Measurements from ENCODE around the gene SLC66A2. TPM values are rescaled to one million over a fixed set of nuclear protein-coding genes. Genes with fewer than 3 reads are reported as not detected.
"Not testable (repeated sequence)": the region's sequence is repeated elsewhere in the genome, so short reads cannot be mapped to it uniquely, and the experiment has no call there.

Gene SLC66A2
- total RNA-seq, 2 donors from 2014 or later, result 31.5 to 31.9 TPM

DNA sequence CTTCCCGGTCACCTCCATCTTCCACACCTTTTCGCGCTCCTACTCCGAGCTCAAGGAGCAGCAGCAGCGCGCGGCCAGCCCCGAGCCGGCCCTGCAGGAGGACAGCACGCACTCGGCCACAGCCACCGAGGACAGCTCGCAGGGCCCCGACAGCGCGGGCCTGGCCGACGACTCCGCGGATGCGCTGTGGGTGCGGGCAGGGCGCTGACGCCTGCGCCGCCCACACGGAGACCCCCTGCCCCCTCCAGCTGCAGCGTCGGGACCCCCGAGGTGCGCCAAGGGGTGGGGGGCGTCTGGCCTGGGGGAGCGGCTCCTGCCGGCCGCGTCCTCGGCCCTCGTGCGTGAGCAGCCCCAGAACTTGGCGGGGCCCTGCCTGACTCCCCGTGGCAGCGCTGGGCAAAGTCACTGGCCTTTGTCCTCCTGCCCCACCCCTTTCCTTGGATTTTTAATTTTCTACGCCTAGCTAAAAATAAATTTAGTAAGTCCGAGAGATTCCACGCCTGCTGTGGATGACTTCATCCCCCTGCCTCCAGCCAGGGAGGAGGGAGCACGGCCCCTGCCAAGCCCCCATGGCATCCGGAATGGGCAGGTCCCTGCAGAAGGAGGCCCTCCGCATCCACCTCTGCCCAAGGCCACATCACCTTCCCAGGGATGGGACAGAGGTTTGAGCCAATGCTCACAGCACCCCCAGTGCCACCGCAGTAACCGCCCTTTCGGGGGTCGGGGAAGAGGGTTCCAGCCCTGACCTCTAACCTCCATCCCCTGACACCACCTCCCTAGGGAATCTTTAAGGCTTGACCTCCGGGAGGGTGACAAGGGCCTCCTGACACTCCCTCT lies 51.6 kb downstream of the SLC66A2 start:
- ATAC-seq, result peak in 1 of 2 donors; percentile 6
- intact Hi-C loops (cut with DNase I), result no loop called here
- DNase-seq, result no peak

DNA sequence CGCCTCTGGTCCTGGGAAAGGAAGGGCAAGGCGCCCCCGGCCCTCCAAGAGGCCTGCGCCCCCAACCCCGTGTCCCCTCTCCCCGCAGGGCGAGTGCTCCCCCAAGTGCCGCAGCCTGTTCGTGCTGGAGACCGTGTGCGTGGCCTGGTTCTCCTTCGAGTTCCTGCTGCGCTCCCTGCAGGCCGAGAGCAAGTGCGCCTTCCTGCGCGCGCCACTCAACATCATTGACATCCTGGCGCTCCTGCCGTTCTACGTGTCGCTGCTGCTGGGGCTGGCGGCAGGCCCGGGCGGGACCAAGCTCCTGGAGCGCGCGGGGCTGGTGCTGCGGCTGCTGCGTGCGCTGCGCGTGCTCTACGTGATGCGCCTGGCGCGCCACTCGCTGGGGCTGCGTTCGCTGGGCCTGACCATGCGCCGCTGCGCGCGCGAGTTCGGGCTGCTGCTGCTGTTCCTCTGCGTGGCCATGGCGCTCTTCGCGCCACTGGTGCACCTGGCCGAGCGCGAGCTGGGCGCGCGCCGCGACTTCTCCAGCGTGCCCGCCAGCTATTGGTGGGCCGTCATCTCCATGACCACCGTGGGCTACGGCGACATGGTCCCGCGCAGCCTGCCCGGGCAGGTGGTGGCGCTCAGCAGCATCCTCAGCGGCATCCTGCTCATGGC lies 52.4 kb downstream of the SLC66A2 start:
- no peak for DNase-seq
- peak in 1 of 2 donors; percentile 6 for ATAC-seq
- intact Hi-C loops (cut with DNase I), result no loop called here

DNA sequence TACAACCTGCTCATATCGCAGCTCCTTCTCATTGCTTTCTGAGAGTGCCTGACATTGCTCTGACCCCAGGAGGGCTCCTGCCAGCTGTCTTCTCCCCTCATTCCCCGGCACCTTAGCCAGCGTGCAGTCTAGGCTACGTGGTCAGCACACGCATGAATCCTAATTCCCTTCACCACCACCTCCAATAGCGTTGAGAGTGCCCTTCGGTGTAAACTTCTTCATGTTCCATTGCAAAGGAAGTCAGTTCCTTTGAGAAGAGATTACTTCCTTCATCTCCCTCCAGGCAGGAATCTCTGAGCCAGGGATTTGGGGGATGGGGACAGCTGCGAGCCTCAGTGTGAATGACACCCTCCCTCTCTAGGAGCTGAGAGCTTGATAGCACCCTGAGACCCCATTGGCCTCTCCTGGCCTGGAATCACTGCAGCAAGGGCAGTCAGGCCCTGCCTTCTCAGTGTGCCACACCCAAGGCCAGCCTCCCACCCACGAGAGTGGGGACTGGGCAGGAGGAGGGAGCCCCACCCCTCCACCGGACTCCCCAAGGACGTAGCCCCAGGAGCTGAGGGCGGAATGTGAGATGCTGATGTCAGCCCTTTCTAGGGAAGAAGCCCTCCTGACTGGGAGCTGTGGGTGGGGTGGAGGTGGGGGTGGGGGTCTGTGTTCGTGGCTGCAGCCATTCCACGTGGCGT lies 53.4 kb downstream of the SLC66A2 start:
- intact Hi-C loops (cut with DNase I), result no loop called here
- DNase-seq (no peak), ATAC-seq (no peak)

DNA sequence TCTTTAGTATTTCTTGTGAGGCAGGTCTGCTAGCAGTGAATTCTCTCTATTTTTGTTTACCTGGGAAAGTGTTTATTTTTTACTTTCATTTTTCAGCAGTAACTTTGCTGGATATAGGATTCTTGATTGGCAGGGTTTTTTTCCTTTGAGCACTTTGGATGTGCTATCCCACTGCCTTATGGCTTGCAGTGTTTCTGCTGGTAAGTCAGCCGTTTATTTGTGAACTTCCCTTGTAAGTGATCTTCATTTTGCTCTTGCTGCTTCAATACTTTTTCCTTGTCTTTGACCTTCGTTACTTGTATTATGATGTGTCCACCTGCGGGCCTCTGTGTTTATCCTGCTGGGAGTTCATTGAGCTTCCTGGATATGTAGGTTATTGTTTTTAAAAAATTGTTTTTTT lies 54.7 kb downstream of the SLC66A2 start:
- ATAC-seq, result no peak
- no peak for DNase-seq
- intact Hi-C loops (cut with DNase I), result no loop called here

DNA sequence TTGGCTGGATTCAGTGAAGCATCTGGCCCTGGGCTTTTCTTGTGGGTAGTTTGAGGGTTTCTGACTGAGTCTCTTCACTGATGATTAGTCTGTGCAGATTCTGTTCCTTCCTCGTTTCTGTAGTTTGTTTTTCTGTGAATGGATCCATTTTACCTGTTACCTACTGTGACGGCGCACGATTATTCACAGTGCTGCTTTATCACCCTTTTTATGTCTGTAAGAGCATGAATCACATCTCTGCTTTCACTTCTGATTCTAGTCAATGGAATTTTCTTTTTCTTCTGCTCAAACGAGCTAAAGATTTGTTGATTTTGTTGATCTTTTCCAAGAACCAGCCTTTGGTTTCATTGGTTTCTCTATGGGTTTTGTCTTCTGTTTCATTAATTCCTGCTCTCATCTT lies 60.8 kb downstream of the SLC66A2 start:
- no peak for DNase-seq
- intact Hi-C loops (cut with DNase I), result no loop called here
- no peak for ATAC-seq

DNA sequence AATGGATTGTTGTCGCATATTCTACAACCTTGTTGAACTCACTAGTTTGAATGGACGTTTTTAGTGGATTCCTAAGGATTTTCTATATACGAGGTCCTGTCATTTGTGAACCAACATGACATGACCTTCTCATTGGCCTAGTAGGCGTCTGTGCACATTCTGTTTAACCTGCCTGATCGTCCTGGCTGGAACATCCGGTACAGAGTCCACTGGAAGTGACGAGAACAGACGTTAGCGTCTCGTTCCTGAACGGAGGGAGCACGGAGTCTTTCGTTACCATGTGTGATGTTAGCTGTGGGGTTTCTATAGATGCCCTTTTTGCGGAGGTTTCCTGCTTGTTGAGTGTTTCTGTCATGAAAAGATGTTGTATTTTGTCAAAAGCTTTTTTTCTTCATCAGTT lies 61.9 kb downstream of the SLC66A2 start:
- DNase-seq (no peak), ATAC-seq (no peak)
- intact Hi-C loops (cut with DNase I), result no loop called here

DNA sequence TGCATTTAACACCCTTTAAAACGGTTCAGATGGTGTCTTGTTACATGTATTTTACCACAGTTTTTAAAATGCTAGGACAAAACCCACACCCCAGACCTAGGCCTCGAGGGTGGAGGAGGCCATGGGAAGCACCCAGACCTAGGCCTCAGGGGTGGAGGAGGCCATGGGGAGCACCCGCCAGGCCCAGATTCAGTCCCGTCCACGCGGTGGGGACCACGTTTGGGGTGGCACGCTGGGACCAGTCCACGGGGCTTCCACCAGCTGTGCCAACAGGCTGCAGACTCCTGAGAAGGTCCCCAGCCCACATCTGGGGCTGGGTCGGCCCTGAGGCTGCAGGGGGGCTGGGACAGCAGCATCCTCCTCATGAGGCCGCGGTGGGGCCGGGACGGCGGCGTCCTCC lies 63.4 kb downstream of the SLC66A2 start:
- ATAC-seq (peak in 1 of 2 donors; percentile 19), DNase-seq (no peak)
- intact Hi-C loops (cut with DNase I), result no loop called here

DNA sequence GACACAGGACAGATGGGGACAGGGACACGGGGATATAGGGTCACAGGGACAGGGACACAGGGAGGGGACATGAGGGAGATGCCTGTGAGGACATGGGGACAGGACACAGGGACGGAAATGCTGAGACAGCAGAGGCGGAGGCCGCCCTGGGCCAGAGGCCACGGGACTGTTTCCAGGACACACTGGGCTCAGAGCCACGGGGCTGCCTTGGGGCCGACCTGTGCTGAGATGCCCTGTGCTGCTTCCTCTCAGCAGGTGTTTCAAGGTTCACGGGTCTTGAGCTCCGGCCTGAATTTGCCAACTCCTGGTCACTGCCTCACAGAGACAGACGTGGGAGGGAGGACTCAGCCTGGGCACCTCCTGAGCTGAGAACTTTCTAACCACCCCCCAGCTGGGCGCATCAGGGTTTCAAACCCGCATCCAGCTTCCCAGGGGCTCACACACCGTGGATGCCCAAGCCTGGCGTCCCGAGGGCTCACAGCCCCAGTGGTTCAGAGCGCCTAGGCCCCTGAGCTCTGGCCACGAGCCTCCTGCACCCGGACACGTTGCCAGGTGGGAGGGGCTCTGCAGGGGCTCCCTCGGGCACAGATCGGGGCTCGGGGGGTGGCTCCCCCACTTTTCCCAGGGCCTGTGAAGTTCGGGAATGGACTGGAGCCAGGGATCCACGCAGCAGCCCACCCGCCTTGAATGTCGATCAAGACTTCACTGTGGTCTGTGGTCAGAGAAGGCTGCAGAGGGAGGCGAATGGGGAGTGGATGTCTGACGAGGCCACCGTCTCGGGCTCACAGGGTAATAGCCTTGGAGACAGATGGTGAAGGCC lies 64.1 kb downstream of the SLC66A2 start:
- intact Hi-C loops (cut with DNase I), result no loop called here
- ATAC-seq (no peak), DNase-seq (no peak)

DNA sequence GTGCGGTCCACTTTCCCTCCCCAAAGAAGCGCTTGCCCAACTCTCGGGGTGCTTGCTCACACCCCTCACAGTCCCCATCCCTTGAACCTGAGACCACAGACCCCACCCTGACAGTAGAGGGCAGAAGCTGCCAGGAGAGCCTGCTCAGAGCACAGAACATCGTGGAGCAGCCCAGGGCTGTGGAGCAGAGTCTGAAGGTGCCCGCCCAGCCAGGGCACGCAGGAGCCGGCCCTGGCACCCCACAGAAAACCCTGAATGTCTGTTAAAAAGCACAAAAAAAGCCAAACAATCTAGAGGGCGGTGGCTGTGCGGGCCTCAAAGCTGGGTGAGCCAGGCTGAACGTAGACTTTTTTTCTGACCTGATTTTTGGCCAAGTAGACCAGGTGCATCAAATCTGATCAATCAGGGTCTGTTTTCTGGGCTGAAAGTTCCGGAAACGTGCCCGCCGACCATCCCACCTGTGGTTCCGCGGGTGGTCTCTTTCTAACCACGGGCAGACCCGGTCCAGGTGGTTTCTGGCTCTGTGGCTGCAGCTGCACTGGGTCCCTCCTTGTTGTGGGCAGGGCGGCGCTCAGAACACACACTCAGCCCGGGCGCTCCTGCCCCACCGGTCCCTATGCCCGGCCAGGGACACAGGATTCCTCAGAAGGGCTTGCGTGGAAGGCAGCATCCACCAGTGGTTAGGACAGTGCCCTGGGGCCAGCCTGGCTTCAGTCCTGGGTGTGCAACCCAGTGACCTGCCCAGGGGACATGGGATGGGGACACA lies 66.3 kb downstream of the SLC66A2 start:
- intact Hi-C loops (cut with DNase I), result no loop called here
- ATAC-seq, result no peak
- no peak for DNase-seq

DNA sequence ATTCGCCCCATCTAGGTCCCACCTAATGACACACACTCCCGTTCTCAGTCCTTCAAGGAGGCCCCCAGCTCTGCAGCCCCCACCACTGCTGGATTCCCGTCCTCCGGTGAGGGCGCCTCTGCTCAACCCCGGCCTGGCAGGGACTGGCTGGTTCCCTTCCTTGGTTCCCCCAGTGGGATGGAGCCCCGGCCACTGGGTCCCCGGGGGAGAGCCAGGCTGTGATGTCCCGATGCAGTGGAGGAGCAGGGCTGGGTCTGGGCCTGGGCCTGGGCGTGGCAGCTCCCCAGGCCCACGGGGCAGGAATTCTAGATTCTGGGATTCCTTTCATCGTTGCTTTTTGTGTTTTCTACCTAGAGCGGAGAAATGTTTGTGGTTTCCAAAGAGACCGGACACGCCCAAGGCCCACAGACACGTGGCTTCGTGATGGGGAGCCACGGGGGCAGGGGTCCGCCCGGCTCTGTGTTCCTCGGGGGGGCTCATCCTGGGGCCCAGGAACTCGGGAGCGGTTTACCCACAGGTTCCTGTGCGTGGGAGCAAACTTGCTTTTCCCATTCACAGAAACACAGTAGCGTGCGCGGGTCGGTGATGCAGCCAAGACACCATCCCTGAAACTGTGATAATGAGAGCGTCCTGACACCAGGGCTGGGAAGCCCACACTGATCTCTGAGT lies 67.0 kb downstream of the SLC66A2 start:
- intact Hi-C loops (cut with DNase I), result no loop called here
- ATAC-seq (no peak), DNase-seq (no peak)

DNA sequence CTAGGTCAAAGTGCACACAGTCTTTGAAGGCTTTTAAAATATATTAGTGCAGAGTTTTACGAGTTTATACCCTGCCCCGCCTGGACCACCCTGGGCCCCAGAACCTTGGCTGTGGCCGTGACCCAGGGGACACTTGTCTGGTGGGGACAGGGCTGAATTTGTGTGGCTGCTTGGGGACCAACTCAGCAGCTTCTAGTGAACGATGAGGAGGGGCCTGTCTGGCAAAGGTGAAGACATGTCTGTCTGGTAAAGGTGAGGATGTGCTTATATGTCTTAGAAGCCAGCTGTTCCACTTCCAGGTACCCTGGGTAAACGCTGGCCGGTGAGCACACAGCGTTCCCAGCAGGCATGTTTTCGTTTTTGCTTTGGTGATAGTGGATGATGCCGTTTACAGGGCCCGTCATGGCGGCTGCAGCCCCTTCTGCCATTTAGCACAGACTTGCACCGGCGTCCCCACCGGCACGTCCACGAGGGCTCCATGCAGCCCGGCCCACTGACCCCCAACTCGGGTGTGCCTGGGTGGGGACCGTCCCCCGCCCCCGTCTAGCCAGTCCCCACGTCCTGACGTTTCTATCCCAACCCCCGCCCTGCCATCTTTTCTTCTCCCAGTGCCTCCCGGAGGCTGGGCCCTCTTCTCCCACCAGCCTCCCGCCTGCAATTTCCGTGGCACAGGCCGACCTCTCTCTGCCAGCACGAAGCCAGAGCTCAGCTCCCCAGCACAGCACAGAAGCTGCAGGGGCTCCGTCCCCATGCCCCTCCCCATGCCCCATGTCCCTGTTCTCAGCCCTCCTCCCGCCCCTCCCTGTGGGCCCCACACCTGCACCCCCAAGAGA lies 67.8 kb downstream of the SLC66A2 start:
- intact Hi-C loops (cut with DNase I), result no loop called here
- ATAC-seq, result no peak

DNA sequence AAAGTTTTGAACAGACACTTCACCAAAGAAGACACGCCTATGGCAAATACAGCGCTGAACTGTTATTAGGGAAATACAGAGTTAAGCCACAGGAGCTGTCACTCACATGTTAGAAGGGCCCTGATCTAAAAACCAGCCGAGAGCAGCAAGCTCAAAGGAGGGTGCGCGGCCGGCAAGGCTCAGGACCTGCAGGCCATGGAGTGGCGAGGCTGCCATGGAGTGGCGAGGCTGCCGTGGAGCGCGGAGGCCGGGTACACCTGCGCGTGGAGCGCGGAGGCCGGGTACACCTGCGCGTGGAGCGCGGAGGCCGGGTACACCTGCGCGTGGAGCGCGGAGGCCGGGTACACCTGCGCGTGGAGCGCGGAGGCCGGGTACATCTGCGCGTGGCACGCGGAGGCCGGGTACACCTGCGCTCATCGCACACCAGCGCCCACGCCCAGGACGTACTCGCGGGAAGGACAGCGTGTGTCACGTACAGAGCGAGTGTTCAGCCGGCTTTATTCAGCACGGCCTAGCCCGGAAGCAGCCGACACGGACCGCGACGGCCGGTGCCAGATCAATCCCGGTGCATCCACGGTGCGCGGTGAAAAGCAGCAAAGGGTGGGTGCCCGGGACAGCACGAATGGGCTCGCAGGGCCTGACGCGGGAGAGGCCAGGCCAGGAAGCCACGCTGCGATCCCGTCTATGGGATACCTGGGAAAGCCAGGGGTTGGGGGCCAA lies 68.8 kb downstream of the SLC66A2 start:
- intact Hi-C loops (cut with DNase I), result no loop called here
- ATAC-seq (no peak), DNase-seq (no peak)

More for the DNA sequence above, 67.8 kb downstream of the SLC66A2 start:
- no peak for DNase-seq

DNA sequence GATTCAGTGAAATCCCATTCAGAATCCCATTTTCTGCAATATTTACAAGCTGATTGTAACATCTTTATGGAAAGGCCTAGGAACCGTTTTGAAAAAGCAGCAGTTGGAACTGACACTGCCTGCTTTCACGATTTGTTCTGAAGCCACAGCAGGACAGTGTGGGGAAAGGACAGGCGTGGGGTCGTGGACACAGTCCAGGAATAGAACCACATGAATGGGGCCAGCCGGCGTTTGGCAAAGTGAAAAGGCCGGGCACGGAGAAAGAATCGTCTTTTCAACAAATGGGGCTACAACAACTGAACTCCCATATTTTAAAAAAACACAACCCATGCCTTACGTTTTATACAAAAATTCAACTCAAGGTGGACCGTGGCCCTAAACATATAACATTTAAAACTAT lies 69.8 kb downstream of the SLC66A2 start:
- ATAC-seq (no peak), DNase-seq (no peak)
- intact Hi-C loops (cut with DNase I), result no loop called here

DNA sequence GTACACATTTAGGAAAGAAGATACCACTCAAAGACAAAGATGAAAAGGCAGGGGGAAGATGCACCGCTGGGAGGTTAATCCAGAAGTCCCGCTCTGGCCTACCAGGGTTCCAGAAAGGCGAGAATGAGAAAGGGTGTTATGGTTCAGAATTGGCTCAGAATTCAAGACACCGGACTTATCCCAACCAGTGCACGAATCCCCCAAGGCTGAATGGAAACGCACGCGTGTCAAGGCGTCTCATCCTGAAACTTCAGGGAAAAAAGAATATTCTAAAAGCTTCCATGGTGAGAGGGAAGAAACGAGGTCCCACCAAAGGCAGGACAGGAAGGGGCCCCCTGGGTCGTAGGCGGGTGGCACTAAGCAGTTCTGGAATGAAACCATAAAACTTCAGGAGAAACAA lies 71.9 kb downstream of the SLC66A2 start:
- DNase-seq, result no peak

DNA sequence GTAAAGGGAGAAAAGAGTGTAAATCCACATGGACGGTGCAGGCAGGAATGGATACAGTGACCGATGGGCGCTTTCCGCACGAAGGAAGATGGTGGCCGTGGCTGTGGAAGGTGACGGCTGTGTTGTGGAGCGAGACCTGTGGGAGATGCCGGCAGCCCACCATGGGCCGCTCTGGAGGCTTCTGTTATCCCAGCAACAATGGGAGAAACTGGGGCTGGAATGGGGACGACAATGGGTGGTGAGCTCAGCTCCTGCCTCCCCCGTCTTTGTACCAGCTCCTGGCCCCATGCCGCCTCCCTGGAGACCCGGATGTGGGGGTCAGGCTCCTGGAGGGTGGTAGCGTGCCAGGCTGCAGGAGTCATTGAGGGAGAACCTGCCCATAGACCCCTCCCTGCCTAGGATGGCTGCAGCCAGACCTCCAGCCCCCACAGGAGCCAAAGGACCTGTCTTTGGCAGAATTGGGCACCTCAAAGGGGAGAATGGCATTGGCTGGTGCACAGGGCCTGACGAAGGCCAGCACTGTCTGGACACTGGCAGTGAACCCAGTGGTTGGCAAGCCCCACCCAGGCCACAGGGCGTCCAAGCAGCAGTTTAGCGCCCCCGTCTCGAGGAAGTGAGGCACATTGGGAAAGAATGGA lies 72.6 kb downstream of the SLC66A2 start:
- no peak for DNase-seq
- intact Hi-C loops (cut with DNase I), result no loop called here
- ATAC-seq, result no peak

More for the DNA sequence above, 71.9 kb downstream of the SLC66A2 start:
- ATAC-seq, result no peak
- intact Hi-C loops (cut with DNase I), result no loop called here

DNA sequence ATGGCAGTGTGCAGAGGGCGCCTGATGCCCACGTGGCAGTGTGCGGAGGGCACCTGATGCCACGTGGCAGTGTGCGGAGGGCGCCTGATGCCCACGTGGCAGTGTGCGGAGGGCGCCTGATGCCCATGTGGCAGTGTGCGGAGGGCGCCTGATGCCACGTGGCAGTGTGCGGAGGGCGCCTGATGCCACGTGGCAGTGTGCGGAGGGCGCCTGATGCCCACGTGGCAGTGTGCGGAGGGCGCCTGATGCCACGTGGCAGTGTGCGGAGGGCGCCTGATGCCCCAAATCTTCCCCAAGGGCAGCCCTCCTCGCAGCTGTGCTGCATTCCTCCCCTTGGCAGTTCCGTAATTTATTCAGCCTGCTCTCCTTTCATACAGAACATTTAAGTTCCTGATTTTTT lies 73.2 kb downstream of the SLC66A2 start:
- intact Hi-C loops (cut with DNase I); ATAC-seq; DNase-seq: not testable (repeated sequence)
